Stimulated activated CD4-positive, alpha-beta T cell treated with anti-CD3 and anti-CD28 coated beads, Interleukin-1b, Interleukin-23, amount 100 ng/mL, for 24 hours (primary cell): Measurements from ENCODE around the gene ASCL4.
"Not testable (repeated sequence)": the region's sequence is repeated elsewhere in the genome, so short reads cannot be mapped to it uniquely, and the experiment has no call there.

Experiments used
- DNase-seq, 4 experiments: peaks; one replicate each; pipeline ENCODE4 v3.0.0-alpha.2; 2020; ENCODE audit warnings: low read depth in 4 of 4, low spot score in 1 of 4

ASCL4 gene, protein sequence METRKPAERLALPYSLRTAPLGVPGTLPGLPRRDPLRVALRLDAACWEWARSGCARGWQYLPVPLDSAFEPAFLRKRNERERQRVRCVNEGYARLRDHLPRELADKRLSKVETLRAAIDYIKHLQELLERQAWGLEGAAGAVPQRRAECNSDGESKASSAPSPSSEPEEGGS

DNA sequence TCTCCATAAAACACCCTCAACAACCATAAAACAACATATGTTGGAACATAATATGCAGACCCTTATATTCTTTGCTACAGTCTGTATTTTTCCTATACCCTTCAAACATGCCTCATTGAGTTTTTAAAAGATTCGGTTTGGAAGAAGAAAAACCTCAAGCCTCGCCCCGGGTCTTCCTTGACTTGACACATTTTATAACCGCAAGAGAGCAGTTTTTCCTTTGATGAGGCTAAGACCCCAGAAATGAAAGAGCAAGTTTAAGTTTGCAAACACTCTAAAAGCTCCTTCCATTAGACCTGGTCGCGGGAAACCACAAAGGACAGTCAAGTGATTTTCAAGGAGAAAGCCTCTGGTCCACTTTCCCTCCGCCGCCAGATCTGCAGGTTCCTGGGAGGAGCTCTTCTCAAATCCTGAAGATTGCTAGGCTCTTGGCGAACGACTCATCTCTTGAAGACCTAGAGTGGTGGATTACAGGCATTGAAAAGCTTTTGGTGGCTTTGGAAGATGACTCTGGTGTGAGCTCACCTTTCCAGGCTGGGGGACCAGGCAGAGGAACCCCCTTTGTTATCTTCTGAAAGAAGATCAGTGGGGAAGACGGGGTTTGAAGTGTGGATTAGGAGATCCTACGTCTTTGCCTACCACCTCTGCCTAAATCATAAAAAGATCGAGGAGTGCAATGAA lies at the start of gene ASCL4:
TSS of gene ASCL4 (plus strand) at position 356 of the 681 bp plus-strand sequence. CDS start 515 bp downstream, outside the sequence.
- no peak for DNase-seq

DNA sequence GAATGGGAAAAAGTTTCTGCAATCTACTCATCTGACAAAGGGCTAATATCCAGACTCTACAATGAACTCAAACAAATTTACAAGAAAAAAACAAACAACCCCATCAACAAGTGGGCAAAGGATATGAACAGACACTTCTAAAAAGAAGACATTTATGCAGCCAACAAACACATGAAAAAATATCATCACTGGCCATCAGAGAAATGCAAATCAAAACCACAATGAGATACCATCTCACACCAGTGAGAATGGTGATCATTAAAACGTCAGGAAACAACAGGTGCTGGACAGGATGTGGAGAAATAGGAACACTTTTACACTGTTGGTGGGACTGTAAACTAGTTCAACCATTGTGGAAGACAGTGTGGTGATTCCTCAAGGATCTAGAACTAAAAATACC lies 47.2 kb upstream of the ASCL4 start:
- not testable (repeated sequence) for DNase-seq

DNA sequence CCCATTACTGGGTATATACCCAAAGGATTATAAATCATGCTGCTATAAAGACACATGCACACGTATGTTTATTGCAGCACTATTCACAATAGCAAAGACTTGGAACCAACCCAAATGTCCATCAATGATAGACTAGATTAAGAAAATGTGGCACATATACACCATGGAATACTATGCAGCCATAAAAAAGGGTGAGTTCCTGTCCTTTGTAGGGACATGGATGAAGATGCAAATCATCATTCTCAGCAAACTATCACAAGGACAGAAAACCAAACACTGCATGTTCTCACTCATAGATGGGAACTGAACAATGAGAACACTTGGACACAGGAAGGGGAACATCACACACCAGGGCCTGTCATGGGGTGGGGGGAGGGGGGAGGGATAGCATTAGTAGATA lies 46.8 kb upstream of the ASCL4 start:
- not testable (repeated sequence) for DNase-seq

DNA sequence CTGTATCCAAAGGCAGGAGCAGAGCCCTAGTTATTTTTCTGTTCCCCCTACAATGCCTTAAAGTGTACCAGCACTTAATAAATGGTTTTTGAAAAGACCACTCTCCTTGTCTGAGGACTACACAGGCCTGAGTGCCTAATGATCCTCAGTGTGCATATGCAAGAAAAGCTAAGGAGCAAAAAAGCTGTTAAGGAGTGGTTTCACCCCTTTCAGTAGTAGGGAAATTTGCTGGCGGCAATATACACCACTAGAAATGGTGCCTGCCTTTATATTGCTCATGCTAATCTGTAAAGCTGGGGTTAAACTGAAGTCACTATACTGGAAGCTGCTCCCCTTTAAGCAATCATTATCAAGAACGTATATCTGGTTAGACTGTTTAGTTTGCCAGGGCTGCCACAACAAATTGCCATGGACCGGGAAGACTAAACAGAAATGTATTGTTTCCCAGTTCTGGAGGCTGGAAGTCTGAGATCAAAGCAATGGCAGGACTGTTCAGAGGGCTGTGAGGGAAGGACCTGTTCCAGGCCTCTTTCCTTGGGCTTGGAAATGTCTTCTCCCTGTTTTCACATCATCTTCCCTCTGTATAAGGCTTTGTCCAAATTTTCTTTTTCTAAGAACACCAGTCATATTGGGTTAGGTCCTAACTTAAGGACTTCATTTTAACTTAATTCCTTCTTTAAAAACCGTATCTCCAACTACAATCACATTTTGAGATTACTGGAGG lies 43.7 kb upstream of the ASCL4 start:
- no peak for DNase-seq

DNA sequence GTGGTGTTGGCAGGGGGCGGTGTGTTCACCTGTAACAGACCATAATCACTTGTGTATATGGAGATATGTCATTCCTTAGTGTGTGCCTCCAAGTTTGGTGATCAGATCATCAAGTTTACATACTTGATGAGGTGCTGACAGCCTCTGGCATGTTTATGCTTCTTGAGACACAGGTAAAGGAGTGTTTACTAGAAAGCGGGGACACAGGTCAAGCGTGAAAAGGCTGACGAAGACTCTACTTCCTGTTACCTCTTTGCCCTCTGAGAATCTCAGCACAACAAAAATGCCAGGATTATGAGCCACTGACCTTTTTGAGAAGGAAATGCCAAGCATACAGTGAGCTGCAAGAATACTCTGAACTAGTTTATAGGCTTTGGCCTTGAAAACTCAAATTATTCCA lies 43.1 kb upstream of the ASCL4 start:
- no peak for DNase-seq

DNA sequence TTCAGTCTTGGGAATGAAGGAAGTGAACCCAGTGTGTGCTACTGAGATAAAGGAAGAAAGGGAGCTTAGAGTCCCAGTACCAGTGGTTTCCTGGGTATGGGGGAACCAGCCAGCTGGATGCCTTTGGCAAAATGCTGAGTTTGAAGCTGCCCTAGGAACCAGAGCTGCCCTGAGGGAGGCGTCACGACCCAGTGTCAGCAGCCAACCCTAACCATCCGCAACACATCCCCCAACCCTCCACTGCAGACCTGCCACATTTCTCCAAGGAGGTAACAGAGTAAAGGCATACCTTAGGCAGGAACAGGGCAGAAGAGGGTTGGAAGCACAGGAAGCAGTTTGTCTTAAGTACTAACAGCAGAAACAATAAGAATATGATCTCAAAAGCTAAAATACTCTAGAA lies 42.1 kb upstream of the ASCL4 start:
- no peak for DNase-seq

DNA sequence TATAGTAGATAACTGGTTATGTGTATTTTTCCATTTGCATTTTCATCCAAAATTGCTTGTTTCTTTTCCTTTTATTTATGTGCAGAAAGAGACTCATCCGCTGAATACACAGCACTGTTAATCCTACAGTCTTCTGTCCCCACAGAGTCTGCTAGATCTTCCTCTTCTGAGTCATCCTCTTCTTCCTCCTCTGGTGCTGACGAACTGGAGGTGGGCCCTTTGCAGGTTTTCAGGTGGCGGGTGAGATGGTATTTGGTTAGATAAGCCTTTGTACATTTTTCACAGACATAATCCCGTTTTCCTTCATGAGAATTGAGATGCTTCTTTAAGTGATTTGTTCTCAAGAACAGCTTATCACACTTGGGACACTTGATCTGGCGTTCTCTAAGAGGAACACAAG lies 40.4 kb upstream of the ASCL4 start:
- DNase-seq, result no peak

DNA sequence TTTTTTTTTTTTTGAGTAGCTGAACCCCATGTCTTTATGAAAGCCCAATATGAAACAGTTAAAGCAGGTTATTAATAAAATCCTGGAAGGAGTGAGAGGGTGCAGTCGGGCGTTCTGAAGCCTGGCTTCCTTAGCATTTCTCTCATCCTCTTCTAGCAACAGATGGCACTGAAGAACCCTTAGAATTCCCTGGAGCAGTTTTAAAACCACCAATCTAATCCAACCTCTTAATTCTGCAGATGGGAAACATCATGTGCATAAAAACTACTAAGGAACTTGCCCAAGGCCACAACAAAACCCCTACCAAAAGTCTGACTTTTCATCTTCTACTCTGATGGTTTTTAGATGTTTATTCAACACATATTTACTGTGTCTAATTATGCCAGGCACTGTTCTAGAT lies 38.7 kb upstream of the ASCL4 start:
- no peak for DNase-seq

DNA sequence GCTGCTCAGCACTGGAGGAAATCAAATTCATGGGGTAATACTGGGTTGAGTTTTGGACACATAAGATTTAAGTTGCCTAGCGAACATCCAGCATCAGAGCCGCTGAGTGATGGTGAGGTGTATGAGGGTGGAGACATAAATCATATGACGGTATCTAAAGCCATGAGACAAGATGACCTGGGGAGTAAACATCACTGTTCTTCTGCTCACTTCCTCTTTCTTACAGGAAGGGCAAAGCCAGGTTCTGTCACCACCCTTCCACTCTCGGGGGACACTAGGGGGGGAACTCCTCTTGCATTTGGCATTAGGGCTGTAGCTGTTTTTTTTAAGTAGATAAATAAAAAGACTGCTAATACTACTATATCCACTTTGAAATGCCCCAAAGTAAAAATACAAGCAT lies 37.6 kb upstream of the ASCL4 start:
- DNase-seq, result no peak

DNA sequence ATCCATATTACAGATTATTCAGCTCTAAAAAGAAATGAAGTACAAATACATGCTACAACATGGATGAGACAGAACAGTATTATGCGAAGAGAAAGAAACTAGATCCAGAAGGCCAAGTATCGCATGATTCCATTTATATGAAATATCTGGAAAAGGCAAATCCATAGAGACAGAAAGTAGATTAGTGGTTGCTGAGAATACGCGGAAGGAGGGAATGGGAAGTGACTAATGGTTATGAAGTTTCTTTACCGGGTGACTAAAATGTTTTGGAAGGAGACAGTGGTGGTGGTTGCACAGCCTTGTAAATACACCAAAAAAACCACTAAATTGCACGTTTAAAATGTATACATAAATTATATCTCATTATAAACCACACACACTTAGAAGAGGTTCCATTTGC lies 26.0 kb upstream of the ASCL4 start:
- DNase-seq, result no peak

DNA sequence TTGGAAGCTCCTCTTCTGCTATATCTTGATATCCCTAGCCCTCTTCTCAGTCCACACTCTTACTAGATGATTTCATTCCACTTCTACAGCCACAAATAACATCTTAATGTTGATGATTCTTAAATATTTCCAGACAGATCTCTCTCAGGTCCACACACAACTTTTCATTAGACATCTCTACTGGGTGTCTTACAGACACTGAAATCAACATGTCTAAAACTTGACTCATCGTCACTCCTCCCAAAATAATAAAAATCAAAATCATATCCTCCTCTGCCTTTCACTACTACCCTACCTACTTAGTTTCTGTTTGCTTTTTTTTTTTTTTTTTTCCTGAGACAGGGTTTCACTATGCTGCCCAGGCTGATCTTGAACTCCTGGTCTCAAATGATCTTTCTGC lies 25.4 kb upstream of the ASCL4 start:
- no peak for DNase-seq

DNA sequence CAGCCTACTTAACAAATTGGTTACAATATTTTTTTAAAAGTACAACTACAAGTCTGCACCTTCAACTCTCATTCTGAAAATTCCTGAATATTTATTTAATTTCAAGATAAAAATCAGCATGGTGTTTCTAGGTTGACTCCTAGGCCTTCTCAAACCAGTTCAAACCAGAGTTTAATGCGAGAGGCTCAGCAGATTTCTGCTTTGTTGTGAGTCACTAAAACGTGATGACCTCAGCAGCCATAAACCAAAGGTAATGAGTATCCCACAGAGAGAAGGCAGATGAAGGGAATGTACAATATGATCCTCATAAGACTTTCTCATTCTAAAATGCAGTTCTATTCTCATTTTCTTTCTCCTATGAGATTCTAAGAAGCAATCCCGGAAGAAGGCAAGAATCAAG lies 15.1 kb upstream of the ASCL4 start:
- DNase-seq, result peak in 1 of 4 experiments; percentile 17

DNA sequence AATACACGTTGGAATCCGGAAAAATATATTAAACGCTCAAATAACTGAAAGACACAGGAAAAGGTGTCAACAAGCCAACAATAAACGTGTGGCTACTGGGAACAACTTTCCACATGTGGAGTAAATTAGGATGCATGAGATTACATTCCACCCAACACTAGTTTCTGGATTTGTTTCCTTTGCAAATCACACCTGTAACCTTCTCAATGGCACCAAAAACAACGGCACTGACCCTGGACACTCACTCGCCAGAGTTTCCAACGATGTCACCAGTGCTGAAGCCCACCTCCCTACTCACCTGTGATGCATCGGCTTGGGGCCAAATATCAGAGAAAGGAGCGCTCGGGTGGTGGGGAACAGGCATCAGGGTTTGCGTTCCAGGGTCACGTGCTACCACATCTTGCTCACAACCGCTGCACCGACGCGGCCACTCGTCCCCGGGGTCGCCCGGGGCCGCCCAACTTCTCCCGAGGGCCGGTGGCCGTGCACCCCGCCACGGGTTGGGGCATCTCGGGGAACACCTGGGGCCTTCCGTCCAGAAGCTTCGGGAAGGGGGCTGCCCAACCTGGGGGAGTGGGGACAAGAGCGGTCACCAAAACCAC lies 14.2 kb upstream of the ASCL4 start:
- DNase-seq, result peak in 2 of 4 experiments; percentile 10 to 16

DNA sequence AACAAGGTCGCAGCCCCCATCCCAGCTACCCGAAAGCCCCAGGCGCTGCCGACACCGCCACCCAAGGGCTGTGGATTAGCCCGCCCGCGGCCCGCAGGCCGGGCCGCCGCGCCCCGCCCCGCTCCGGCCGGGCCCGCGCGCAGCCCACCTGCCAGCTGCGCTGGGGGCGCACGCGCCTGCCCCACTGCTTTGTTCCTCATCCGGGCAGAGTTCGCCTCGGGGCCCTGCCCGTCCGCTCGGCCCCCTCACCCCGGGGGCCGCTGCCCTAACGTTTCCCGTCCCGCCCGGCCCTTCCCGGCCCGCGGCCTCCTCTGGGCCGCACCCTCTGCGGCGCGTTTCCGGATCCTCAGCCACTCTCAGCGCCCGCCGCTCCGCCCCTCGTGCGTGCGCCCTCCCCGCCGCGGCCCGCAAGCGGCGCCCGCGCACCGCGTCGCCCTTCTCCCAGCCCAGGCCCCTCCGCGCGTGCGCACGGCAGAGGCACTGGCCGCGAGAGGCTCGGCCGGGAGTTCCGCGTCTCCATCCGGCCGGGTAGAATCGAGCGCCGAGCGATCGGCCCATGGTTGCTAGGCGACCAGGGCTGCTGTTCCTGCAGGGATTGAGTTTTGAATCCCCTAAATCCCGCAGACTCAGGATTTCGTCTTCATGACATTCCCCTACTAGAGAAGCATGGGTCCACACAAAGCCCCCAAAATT lies 13.5 kb upstream of the ASCL4 start, which contains the start of gene PRDM4:
TSS of gene PRDM4 (minus strand) at position 329 of the 693 bp plus-strand sequence. CDS start 622 bp downstream, outside the sequence.
- peak; percentile 75 to 80 (median 79) for DNase-seq

DNA sequence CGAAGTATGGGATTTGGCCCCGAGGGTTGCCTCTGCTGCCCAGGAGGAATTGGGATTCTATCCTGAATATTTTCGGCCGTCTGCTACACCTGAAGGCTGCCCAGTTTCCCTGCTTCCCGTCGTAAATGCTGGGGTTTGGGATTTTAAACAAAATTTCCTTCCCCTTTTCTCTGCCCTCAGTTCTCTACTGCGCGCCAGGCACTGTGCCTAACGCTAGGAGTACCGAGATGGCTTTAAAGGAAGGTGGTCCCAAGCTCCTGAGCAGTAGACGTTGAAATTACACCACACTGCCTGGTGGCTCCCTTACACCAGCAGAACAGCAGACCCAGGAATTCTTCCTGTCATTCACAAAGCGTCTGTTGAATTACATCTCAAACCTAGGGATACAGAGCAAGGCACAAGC lies 13.0 kb upstream of the ASCL4 start:
- DNase-seq, result no peak

DNA sequence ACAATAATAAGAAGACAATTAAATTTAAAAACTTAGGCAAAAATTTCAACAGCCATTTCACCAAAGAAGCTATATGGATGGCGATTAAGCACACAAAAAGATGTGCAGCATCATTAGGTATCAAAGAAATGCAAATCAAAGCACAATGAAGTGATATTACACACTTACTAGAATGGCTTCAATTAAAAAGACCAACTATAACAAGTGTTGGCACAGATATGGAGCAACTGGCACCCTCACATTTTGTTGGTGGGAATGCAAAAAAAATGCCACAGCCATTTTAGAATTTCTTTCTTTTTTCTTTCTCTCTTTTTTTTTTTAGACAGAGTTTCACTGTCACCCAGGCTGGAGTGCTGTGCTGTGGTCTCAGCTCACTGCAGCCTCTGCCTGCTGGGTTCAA lies 11.6 kb upstream of the ASCL4 start:
- DNase-seq, result no peak

DNA sequence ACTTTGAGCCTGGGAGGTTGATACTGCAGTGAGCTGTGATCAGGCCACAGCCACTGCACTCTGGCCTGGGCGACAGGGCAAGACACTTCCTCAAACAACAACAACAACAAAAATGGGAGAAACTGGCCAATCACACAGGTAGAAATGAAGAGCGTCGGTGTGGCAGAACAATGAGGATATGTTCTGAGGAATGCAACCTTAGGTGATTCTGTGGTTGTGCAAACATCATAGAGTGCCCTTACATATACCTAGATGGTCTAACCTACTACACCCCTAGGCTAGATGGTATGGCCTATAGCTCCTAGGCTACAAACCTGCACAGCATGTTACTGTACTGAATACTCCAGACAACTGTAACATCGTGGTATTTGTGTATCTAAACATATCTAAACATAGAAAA lies 9.9 kb upstream of the ASCL4 start:
- no peak for DNase-seq

DNA sequence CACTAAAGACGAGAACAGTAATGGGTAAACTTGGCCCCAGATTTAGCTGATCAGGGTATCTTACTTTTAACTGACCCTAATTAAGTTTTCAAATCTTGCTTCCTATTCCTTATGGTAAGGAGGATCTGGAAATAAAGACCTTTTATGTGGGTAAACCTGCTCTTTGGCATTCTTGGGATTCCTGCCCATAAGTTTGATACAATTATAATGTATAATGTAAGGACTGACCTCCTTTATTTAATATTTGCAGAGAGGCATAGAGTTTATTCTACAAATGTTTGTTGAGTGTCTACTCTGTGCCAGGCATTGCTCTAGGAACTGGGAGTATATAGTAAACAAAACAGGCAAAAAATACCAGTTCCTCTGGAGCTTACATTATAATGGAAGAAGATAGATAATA lies 9.2 kb upstream of the ASCL4 start:
- no peak for DNase-seq

DNA sequence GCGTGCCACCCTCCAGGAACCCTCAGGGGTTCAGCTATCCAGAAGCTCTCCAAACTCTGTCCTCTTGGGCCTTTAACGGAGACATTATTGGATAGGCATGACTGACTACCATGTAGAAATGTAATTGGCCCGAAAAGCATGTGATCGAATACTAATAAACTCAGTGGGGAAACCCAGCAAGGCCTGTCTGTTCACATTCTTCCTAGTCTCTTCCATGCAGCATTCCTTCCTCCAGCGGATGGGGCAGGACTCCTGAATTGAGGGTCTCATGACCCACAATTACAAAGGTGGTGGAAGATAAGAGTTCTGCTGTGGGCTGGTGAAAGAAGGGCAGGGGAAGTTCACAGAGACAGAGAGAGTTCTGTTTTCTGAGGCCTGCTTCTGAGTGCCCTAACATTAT lies 7.0 kb upstream of the ASCL4 start:
- DNase-seq, result no peak

DNA sequence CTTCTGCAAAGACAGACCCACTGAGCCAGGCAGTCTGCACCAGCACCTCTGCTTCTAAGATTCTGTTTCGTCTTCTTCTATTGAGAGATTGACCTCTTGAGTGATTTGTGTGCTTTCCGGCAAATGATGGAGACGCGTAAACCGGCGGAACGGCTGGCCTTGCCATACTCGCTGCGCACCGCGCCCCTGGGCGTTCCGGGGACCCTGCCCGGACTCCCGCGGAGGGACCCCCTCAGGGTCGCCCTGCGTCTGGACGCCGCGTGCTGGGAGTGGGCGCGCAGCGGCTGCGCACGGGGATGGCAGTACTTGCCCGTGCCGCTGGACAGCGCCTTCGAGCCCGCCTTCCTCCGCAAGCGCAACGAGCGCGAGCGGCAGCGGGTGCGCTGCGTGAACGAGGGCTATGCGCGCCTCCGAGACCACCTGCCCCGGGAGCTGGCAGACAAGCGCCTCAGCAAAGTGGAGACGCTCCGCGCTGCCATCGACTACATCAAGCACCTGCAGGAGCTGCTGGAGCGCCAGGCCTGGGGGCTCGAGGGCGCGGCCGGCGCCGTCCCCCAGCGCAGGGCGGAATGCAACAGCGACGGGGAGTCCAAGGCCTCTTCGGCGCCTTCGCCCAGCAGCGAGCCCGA lies 703 bp downstream of the ASCL4 start:
- no peak for DNase-seq

DNA sequence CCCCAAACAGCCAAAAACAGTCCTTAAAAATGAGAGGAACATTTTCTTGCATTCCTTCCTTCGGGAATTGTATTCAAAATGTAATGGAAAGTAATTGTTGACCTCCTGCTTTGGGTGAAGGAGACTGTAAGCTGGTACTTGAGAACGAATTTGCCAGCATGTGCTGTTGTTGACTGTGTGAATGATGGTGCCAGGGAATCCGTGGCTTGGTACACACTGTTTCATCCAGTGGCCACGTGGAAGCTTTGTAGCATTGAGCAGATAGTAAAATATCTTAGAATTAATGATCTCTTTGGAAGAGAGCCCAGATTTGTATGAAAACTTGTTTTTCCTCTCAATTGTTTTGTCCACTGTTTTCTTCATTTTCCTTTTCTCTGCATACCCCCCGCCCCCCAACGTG lies 1.7 kb downstream of the ASCL4 start:
- no peak for DNase-seq
